HG02870 (cell line): ENCODE measurements around the gene DPY19L3.
"Not testable (repeated sequence)": the region's sequence is repeated elsewhere in the genome, so short reads cannot be mapped to it uniquely, and the experiment has no call there.

Source experiments
- ATAC-seq: cut with Tn5 transposase; IDR thresholded peaks from one replicate; pipeline ENCODE4 v1.9.1; 2021; ENCODE audit warnings: mild to moderate bottlenecking, moderate library complexity; ENCODE audit not compliant: unreplicated experiment

DPY19L3 gene

GRCh38 chr19:32405431-32406160, at the start of gene DPY19L3:
TSS of gene DPY19L3 (plus strand) at chr19:32405770. CDS start at chr19:32408254, 2,484 bp downstream.
- peak; percentile 95 for ATAC-seq

GRCh38 chr19:32357720-32358119, 47.9 kb upstream of the DPY19L3 start:
- no peak for ATAC-seq

GRCh38 chr19:32358321-32358720, 47.2 kb upstream of the DPY19L3 start:
- no peak for ATAC-seq

GRCh38 chr19:32359581-32359980, 46.0 kb upstream of the DPY19L3 start:
- ATAC-seq: no peak

GRCh38 chr19:32361574-32362317, 43.8 kb upstream of the DPY19L3 start:
- ATAC-seq: no peak

GRCh38 chr19:32362318-32362691, 43.3 kb upstream of the DPY19L3 start:
- ATAC-seq: no peak

GRCh38 chr19:32363175-32363574, 42.4 kb upstream of the DPY19L3 start:
- ATAC-seq: no peak

- ATAC-seq: no peak
Measured at GRCh38 chr19:32363632-32364031, 41.9 kb upstream of the DPY19L3 start.

GRCh38 chr19:32364040-32364439, 41.5 kb upstream of the DPY19L3 start:
- no peak for ATAC-seq

- ATAC-seq: no peak
Measured at GRCh38 chr19:32367063-32367462, 38.5 kb upstream of the DPY19L3 start.

- no peak for ATAC-seq
Measured at GRCh38 chr19:32367948-32368536, 37.5 kb upstream of the DPY19L3 start.

- ATAC-seq: no peak
Measured at GRCh38 chr19:32368787-32369186, 36.8 kb upstream of the DPY19L3 start.

- ATAC-seq: no peak
Measured at GRCh38 chr19:32372726-32373517, 32.6 kb upstream of the DPY19L3 start.

GRCh38 chr19:32373585-32374295, 31.8 kb upstream of the DPY19L3 start:
- ATAC-seq: no peak

GRCh38 chr19:32374362-32374761, 31.2 kb upstream of the DPY19L3 start:
- not testable (repeated sequence) for ATAC-seq

GRCh38 chr19:32377088-32377487, 28.5 kb upstream of the DPY19L3 start:
- ATAC-seq: not testable (repeated sequence)

- no peak for ATAC-seq
Measured at GRCh38 chr19:32380269-32380668, 25.3 kb upstream of the DPY19L3 start.

GRCh38 chr19:32387701-32388392, 17.7 kb upstream of the DPY19L3 start:
- ATAC-seq: no peak

GRCh38 chr19:32388393-32388855, 17.1 kb upstream of the DPY19L3 start:
- ATAC-seq: no peak

- ATAC-seq: peak; percentile 11
Measured at GRCh38 chr19:32392901-32393300, 12.7 kb upstream of the DPY19L3 start.
